ACHN (cell line): ENCODE results near the gene RAC2.
"Not testable (repeated sequence)": the region's sequence is repeated elsewhere in the genome, so short reads cannot be mapped to it uniquely, and the experiment has no call there.

Source experiments
- DNase-seq: peaks from one replicate; pipeline ENCODE4 v3.0.0-alpha.2; 2015
- in situ Hi-C: cut with HindIII; loops from 2 replicates; pipeline ENCODE4 v1.10.0; 2017; ENCODE audit warnings: low sequenced_read_pairs, low pct_ligation_motif_present, low pct_unique_long_range_greater_than_20kb

Gene RAC2

GRCh38 chr22:37259540-37260029 lies 15.5 kb upstream of the RAC2 start:
- peak; percentile 75 for DNase-seq
- in situ Hi-C loops = no loop called here

GRCh38 chr22:37258753-37259401 lies 14.8 kb upstream of the RAC2 start:
- no peak for DNase-seq
- in situ Hi-C loops = no loop called here

- no peak for DNase-seq
- in situ Hi-C loops = no loop called here
These were observed 14.1 kb upstream of the RAC2 start for GRCh38 chr22:37258005-37258752.

GRCh38 chr22:37256075-37256726 lies 12.1 kb upstream of the RAC2 start:
- in situ Hi-C loops = no loop called here
- DNase-seq = no peak

- in situ Hi-C loops = no loop called here
- no peak for DNase-seq
These were observed 11.5 kb upstream of the RAC2 start for GRCh38 chr22:37255558-37256006.

- DNase-seq = no peak
- in situ Hi-C loops = no loop called here
These were observed 10.8 kb upstream of the RAC2 start for GRCh38 chr22:37254867-37255233.

- DNase-seq = peak; percentile 69
- in situ Hi-C loops = no loop called here
These were observed 10.3 kb upstream of the RAC2 start for GRCh38 chr22:37254209-37254866.

GRCh38 chr22:37253126-37253660 lies 9.1 kb upstream of the RAC2 start:
- in situ Hi-C loops = no loop called here
- DNase-seq = no peak

- in situ Hi-C loops, DNase-seq: not testable (repeated sequence)
These were observed 7.8 kb upstream of the RAC2 start for GRCh38 chr22:37251836-37252235.

- DNase-seq = no peak
- in situ Hi-C loops = no loop called here
These were observed 5.9 kb upstream of the RAC2 start for GRCh38 chr22:37249986-37250385.

GRCh38 chr22:37248251-37248650 lies 4.2 kb upstream of the RAC2 start:
- no peak for DNase-seq
- in situ Hi-C loops = no loop called here

GRCh38 chr22:37245740-37246139 lies 1.7 kb upstream of the RAC2 start:
- DNase-seq = no peak
- in situ Hi-C loops = no loop called here

GRCh38 chr22:37244922-37245722 lies 1.1 kb upstream of the RAC2 start:
- in situ Hi-C loops = no loop called here

GRCh38 chr22:37243402-37244113 lies 511 bp downstream of the RAC2 start:
- in situ Hi-C loops = no loop called here
- DNase-seq = no peak

More at GRCh38 chr22:37244922-37245722, 1.1 kb upstream of the RAC2 start:
- DNase-seq = no peak

GRCh38 chr22:37242395-37242918 lies 1.6 kb downstream of the RAC2 start:
- in situ Hi-C loops = no loop called here
- DNase-seq = peak; percentile 31

- DNase-seq = no peak
- in situ Hi-C loops = no loop called here
These were observed 2.5 kb downstream of the RAC2 start for GRCh38 chr22:37241351-37242142.

- in situ Hi-C loops = no loop called here
These were observed 3.1 kb downstream of the RAC2 start for GRCh38 chr22:37240941-37241320.

More at GRCh38 chr22:37240941-37241320, 3.1 kb downstream of the RAC2 start:
- no peak for DNase-seq
